ENCODE results near the gene COMMD1.

GRCh38 chr2:62029910-62030309, 124.4 kb downstream of the COMMD1 start:
- TF ChIP-seq POLR2A (IDR thresholded peaks at IDR 0.05) (no peak), CTCF (IDR thresholded peaks at IDR 0.05 in 8 of 11, conservative IDR thresholded peaks at IDR 0.05 in 3 of 11) (no peak), POLR2AphosphoS5 (IDR thresholded peaks at IDR 0.05) (no peak)
